ENCODE results near the gene PLAAT5.

DNA sequence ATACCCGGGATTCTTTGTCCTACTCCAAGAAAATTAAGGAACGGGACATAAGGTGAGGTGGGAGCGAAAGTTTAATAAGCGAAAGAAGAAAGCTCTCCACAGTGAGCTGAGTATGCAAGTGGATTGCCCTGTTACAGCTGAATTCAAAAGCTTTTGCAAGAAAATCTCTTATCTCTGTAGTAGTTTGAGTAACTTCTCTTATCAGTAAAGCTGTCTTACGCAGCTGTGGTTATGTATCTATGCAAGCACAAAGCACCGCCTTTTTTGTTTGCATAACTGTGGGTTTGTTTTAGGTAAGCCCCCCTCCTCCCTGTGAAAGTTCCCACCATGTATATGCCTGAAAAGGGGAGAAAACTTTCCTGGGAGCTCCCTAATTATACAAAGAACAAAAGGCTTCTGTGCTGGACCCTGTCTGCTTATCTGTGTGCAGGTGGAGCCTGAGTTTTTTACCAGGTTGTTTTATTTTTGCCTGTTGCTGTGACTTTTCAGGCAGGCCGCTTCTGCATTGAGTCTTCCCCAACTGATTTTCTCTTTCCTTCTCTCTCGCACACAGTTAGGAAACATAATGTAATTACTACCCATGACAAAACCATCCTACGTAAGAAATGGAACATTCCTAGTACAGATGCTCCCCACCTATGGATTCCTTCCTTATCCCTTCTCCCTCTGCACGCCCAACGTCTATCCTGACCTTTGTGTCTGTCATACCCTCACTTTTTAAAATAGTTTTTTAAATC is 837 bp upstream of the PLAAT5 start:
- TF ChIP-seq BHLHE40 (IDR thresholded peaks at IDR 0.05; ENCODE audit: borderline replicate concordance) (no peak), FOXA1 (IDR thresholded peaks at IDR 0.05) (no peak)

Data from HEK293T (cell line).